Head of caudate nucleus (tissue), 42 donors: ENCODE measurements around the gene POMT1.

Experiments
- DNase-seq, 42 donors: peaks; one replicate each; pipeline versions ENCODE4 v3.0.0 to v3.0.0-alpha.2; 2020 to 2021; ENCODE audit warnings: mixed read lengths in 7 of 42
- intact Hi-C: fragments of 100-400 bp; cut with DNase I; formaldehyde crosslinking; loops from one replicate; pipeline ENCODE4 v1.15.0; 2022

POMT1 gene

DNA sequence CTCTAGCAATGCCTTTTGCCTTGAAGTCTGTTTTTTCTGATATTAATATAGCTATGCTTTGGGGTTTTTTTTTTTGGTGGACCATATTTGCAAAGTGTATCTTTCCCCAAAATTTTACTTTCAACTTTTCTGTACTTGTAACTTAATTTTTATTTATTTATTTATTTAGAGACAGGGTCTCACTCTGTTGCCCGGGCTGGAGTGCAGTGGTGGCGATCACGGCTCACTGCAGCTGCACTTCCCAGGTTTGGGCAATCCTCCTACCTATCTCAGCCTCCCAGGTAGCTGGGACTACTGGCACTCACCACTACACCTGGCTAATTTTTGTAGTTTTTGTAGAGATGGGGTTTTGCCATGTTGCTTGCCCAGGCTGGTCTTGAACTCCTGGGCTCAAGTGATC is 63.4 kb downstream of the POMT1 start:
- DNase-seq = no peak

GRCh38 chr9:131567910-131568309 is 65.2 kb downstream of the POMT1 start:
- intact Hi-C loops = no loop called here
- DNase-seq = no peak

More for the DNA sequence above, 63.4 kb downstream of the POMT1 start:
- intact Hi-C loops = no loop called here
